Mammary epithelial cell (primary cell): ENCODE results near the gene OGFR.

Experiments
- EZH2 ChIP-seq: IDR thresholded peaks from 2 replicates; pipeline ENCODE4 v1.6.1; 2012; ENCODE audit warnings: low read length, inconsistent platforms, borderline replicate concordance
- TF ChIP-seq, protein P1 (sequence below), 2 donors: IDR thresholded peaks in 1 of 2; conservative IDR thresholded peaks in 1 of 2; 2 replicates each; pipeline ENCODE4 v1.5.1; 2011 to 2012; ENCODE audit warnings: inconsistent platforms in 2 of 2, low read length in 2 of 2, mild to moderate bottlenecking in 2 of 2, control low read depth in 1 of 2, low read depth in 1 of 2; ENCODE audit not compliant: insufficient read depth in 1 of 2; ENCODE audit errors: extremely low read depth in 1 of 2

DNA sequence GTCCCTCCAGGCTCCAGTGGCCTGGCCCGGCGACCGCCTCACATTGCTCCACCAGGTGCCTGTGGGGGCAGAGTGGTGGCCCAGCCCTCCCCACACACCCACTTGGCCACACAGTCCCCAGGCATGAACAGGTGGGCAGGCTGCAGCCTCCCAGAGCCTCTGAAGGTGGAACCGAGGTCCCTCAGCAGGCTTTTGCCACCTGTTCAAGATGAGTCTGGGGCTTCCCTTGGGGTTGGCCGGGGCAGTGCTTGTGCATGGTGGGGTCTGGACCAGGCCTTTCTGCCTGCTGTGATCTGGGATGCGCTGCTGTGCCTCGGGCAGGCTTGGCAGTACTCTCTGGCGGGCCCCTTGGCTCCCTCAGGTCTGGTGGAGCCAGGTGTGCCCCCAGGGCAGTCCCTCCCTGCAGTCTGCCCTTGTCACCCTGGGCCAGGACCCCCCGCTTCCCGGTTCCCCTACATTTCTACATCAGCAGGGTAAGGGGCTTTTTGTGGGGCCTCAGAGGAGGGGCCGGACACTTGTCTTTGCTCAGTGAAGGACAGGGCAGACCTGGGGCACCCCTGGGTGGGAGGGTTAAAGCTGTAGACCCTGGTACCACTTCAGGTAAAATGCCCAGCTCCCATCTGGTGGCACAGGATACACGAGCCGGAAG, 9.5 kb downstream of the OGFR start:
- TF ChIP-seq, protein P1, sequence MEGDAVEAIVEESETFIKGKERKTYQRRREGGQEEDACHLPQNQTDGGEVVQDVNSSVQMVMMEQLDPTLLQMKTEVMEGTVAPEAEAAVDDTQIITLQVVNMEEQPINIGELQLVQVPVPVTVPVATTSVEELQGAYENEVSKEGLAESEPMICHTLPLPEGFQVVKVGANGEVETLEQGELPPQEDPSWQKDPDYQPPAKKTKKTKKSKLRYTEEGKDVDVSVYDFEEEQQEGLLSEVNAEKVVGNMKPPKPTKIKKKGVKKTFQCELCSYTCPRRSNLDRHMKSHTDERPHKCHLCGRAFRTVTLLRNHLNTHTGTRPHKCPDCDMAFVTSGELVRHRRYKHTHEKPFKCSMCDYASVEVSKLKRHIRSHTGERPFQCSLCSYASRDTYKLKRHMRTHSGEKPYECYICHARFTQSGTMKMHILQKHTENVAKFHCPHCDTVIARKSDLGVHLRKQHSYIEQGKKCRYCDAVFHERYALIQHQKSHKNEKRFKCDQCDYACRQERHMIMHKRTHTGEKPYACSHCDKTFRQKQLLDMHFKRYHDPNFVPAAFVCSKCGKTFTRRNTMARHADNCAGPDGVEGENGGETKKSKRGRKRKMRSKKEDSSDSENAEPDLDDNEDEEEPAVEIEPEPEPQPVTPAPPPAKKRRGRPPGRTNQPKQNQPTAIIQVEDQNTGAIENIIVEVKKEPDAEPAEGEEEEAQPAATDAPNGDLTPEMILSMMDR (conservative IDR thresholded peaks at IDR 0.05 in 1 of 2, IDR thresholded peaks at IDR 0.05 in 1 of 2; ENCODE audit: extremely low read depth in 1 of 2, insufficient read depth in 1 of 2, low read depth in 1 of 2, low read length in 2 of 2): no peak
- no peak for TF ChIP-seq EZH2
